K562 (cell line): ENCODE measurements around the gene SAT1. TPM values are rescaled to one million over a fixed set of nuclear protein-coding genes. Genes with fewer than 3 reads are reported as not detected.

Experiments used
- CBFB ChIP-seq: sonication (generic); formaldehyde crosslinking; IDR thresholded peaks from 2 replicates; pipeline ENCODE4 v1.4.0; 2020; ENCODE audit warnings: mild to moderate bottlenecking, missing genetic modification reagents
- NR3C1 ChIP-seq: sonication (generic); formaldehyde crosslinking; IDR thresholded peaks from 2 replicates; pipeline ENCODE4 v1.8.1; 2022; ENCODE audit warnings: missing genetic modification reagents
- STAT5B ChIP-seq: fragments of 250-450 bp; sonication (Bioruptor Pico); IDR thresholded peaks from 2 replicates; pipeline ENCODE4 v1.8.0; 2021; ENCODE audit warnings: mild to moderate bottlenecking, inconsistent platforms
- SUPT5H ChIP-seq: fragments of 450-650 bp; IDR thresholded peaks from 2 replicates; pipeline ENCODE4 v1.6.1; 2016
- TOE1 ChIP-seq, 2 experiments: fragments of 450-650 bp in 1 of 2; sonication (generic) in 1 of 2; formaldehyde crosslinking in 1 of 2; IDR thresholded peaks; 2 replicates each; pipeline versions ENCODE4 v1.7.1 to v1.8.0; 2016 to 2022; ENCODE audit warnings: borderline replicate concordance in 2 of 2, mild to moderate bottlenecking in 2 of 2, antibody characterized with exemption in 1 of 2, inconsistent platforms in 1 of 2, low read depth in 1 of 2, missing genetic modification reagents in 1 of 2, moderate library complexity in 1 of 2
- ZNF12 ChIP-seq: sonication (generic); formaldehyde crosslinking; IDR thresholded peaks from 2 replicates; pipeline ENCODE4 v1.4.0; 2020; ENCODE audit warnings: mild to moderate bottlenecking, missing genetic modification reagents
- ZNF124 ChIP-seq: sonication (generic); formaldehyde crosslinking; IDR thresholded peaks from 2 replicates; pipeline ENCODE4 v1.8.1; 2022; ENCODE audit warnings: missing genetic modification reagents
- ZNF79 ChIP-seq: fragments of 250-450 bp; sonication (Bioruptor Pico); IDR thresholded peaks from 2 replicates; pipeline ENCODE4 v1.4.0; 2020; ENCODE audit warnings: low read depth, mild to moderate bottlenecking, moderate library complexity
- polyA plus RNA-seq, 8 experiments: library from polyadenylated mRNA; depleted of rRNA in 4 of 8; stranded (reverse) in 5 of 8; unstranded in 3 of 8; fragments of >200 nt; fragmentation: Nextera tagmentation in 2 of 8; fragmentation: Illumina TruSeq in 1 of 8; extraction: Ambion mirVana in 2 of 8; extraction: Trizol in 1 of 8; gene quantifications; 2 replicates each; pipeline versions ENCODE4 v1.2.1 to v1.2.3, GENCODE V29; 2011 to 2014; ENCODE audit warnings: inconsistent platforms in 1 of 8, missing spikeins in 1 of 8
- total RNA-seq, 7 experiments: library from RNA; depleted of rRNA in 6 of 7; stranded (reverse); fragments of >200 nt in 6 of 7; fragmentation: Illumina TruSeq in 2 of 7; extraction: Trizol in 2 of 7; gene quantifications; 2 replicates each; pipeline versions ENCODE4 v1.2.1 to v1.2.3, GENCODE V29; 2011 to 2021; ENCODE audit warnings: low replicate concordance in 1 of 7
- TF ChIP-seq, protein P1 (sequence below), 2 experiments: fragments of 450-650 bp in 1 of 2; sonication (generic) in 1 of 2; formaldehyde crosslinking in 1 of 2; IDR thresholded peaks; 2 replicates each; pipeline versions ENCODE4 v1.7.1 to v1.9.0; 2016 to 2022; ENCODE audit warnings: inconsistent platforms in 1 of 2, mild to moderate bottlenecking in 1 of 2, missing genetic modification reagents in 1 of 2
- TF ChIP-seq, protein P2 (sequence below): fragments of 150-350 bp; conservative IDR thresholded peaks from 2 replicates; pipeline ENCODE4 v1.6.1; 2014; ENCODE audit warnings: low read length
- TF ChIP-seq, protein P3 (sequence below): IDR thresholded peaks from 3 replicates; pipeline ENCODE4 v1.6.1; 2011; ENCODE audit warnings: borderline replicate concordance, mild to moderate bottlenecking; ENCODE audit not compliant: insufficient read length, insufficient read depth
- TF ChIP-seq, protein P4 (sequence below): sonication (generic); formaldehyde crosslinking; IDR thresholded peaks from 2 replicates; pipeline ENCODE4 v1.8.0; 2023; ENCODE audit warnings: mild to moderate bottlenecking, missing genetic modification reagents

Gene SAT1
- total and polyA plus RNA-seq, 9 of the 15 experiments (the other 6 are each of a cell fraction or from before 2014, with no cell fraction given), result 47.4 to 194 (median 74.1) TPM

DNA sequence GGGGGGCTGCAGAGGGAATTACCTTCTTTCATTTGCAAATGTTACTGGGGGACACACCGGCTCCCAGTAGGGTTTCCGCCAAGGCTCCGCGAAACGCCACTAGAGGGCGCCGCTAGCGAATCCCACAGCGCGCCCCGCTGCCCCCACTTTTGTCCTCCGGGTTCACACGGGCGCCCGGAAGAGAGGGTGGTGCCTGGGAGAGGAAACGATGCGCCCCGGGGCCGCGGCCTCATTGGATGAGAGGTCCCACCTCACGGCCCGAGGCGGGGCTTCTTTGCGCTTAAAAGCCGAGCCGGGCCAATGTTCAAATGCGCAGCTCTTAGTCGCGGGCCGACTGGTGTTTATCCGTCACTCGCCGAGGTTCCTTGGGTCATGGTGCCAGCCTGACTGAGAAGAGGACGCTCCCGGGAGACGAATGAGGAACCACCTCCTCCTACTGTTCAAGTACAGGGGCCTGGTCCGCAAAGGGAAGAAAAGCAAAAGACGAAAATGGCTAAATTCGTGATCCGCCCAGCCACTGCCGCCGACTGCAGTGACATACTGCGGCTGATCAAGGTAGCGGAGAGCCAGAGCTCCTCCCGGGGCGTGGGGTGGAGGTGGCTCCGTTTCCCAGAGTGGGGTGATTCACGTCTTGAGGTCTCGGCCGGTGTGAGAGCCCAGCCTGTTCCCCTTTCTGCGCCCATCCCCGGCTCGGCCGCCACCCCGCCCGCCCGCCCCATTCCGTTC lies at the start of gene SAT1 (continued):
- TF ChIP-seq, protein P1, sequence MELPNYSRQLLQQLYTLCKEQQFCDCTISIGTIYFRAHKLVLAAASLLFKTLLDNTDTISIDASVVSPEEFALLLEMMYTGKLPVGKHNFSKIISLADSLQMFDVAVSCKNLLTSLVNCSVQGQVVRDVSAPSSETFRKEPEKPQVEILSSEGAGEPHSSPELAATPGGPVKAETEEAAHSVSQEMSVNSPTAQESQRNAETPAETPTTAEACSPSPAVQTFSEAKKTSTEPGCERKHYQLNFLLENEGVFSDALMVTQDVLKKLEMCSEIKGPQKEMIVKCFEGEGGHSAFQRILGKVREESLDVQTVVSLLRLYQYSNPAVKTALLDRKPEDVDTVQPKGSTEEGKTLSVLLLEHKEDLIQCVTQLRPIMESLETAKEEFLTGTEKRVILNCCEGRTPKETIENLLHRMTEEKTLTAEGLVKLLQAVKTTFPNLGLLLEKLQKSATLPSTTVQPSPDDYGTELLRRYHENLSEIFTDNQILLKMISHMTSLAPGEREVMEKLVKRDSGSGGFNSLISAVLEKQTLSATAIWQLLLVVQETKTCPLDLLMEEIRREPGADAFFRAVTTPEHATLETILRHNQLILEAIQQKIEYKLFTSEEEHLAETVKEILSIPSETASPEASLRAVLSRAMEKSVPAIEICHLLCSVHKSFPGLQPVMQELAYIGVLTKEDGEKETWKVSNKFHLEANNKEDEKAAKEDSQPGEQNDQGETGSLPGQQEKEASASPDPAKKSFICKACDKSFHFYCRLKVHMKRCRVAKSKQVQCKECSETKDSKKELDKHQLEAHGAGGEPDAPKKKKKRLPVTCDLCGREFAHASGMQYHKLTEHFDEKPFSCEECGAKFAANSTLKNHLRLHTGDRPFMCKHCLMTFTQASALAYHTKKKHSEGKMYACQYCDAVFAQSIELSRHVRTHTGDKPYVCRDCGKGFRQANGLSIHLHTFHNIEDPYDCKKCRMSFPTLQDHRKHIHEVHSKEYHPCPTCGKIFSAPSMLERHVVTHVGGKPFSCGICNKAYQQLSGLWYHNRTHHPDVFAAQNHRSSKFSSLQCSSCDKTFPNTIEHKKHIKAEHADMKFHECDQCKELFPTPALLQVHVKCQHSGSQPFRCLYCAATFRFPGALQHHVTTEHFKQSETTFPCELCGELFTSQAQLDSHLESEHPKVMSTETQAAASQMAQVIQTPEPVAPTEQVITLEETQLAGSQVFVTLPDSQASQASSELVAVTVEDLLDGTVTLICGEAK (IDR thresholded peaks at IDR 0.05), result peak; percentile 82
- TF ChIP-seq, protein P1 (CRISPR knock-in tag; IDR thresholded peaks at IDR 0.05), result no peak
- TF ChIP-seq CBFB (no peak), STAT5B (CRISPR knock-in tag) (no peak), ZNF124 (CRISPR knock-in tag) (no peak), ZNF12 (CRISPR knock-in tag) (no peak), ZNF79 (CRISPR knock-in tag) (no peak), SUPT5H (peak; percentile 99), NR3C1 (CRISPR knock-in tag) (no peak), TOE1 (IDR thresholded peaks at IDR 0.05; ENCODE audit: borderline replicate concordance) (peak; percentile 14; the same call in 1 of the 2 replicates), TOE1 (CRISPR knock-in tag; IDR thresholded peaks at IDR 0.05; ENCODE audit: borderline replicate concordance, low read depth) (no peak)
- TF ChIP-seq, protein P2, sequence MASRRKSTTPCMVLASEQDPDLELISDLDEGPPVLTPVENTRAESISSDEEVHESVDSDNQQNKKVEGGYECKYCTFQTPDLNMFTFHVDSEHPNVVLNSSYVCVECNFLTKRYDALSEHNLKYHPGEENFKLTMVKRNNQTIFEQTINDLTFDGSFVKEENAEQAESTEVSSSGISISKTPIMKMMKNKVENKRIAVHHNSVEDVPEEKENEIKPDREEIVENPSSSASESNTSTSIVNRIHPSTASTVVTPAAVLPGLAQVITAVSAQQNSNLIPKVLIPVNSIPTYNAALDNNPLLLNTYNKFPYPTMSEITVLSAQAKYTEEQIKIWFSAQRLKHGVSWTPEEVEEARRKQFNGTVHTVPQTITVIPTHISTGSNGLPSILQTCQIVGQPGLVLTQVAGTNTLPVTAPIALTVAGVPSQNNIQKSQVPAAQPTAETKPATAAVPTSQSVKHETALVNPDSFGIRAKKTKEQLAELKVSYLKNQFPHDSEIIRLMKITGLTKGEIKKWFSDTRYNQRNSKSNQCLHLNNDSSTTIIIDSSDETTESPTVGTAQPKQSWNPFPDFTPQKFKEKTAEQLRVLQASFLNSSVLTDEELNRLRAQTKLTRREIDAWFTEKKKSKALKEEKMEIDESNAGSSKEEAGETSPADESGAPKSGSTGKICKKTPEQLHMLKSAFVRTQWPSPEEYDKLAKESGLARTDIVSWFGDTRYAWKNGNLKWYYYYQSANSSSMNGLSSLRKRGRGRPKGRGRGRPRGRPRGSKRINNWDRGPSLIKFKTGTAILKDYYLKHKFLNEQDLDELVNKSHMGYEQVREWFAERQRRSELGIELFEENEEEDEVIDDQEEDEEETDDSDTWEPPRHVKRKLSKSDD, result no peak
- TF ChIP-seq, protein P3, sequence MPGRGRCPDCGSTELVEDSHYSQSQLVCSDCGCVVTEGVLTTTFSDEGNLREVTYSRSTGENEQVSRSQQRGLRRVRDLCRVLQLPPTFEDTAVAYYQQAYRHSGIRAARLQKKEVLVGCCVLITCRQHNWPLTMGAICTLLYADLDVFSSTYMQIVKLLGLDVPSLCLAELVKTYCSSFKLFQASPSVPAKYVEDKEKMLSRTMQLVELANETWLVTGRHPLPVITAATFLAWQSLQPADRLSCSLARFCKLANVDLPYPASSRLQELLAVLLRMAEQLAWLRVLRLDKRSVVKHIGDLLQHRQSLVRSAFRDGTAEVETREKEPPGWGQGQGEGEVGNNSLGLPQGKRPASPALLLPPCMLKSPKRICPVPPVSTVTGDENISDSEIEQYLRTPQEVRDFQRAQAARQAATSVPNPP, result no peak
- TF ChIP-seq, protein P4, sequence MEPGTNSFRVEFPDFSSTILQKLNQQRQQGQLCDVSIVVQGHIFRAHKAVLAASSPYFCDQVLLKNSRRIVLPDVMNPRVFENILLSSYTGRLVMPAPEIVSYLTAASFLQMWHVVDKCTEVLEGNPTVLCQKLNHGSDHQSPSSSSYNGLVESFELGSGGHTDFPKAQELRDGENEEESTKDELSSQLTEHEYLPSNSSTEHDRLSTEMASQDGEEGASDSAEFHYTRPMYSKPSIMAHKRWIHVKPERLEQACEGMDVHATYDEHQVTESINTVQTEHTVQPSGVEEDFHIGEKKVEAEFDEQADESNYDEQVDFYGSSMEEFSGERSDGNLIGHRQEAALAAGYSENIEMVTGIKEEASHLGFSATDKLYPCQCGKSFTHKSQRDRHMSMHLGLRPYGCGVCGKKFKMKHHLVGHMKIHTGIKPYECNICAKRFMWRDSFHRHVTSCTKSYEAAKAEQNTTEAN (CRISPR knock-in tag), result no peak
